Heart right ventricle (tissue), 16 donors: Measurements from ENCODE around the gene FBXL22. TPM values are rescaled to one million over a fixed set of nuclear protein-coding genes. Genes with fewer than 3 reads are reported as not detected.

Experiments used
- ATAC-seq, 8 donors: fragments of 200-7000 bp; cut with Tn5 transposase; one replicate each; pipeline ENCODE4 v1.9.1; 2020; ENCODE audit warnings: mild to moderate bottlenecking in 8 of 8, moderate library complexity in 8 of 8, moderate number of reproducible peaks in 1 of 8
- DNase-seq, 2 donors: peaks; one replicate each; pipeline ENCODE4 v3.0.0-alpha.2; 2020
- H3K27ac ChIP-seq, 10 donors: fragments of 200-600 bp; sonication (generic) in 2 of 10; one replicate each; pipeline versions ENCODE4 v1.5.0 to v1.8.0; 2020 to 2022; ENCODE audit warnings: mild to moderate bottlenecking in 3 of 10
- H3K27me3 ChIP-seq, 7 donors: fragments of 200-600 bp; one replicate each; pipeline ENCODE4 v1.8.0; 2021 to 2022; ENCODE audit warnings: mild to moderate bottlenecking in 2 of 7
- H3K36me3 ChIP-seq, 9 donors: fragments of 200-600 bp; sonication (generic) in 1 of 9; one replicate each; pipeline versions ENCODE4 v1.5.0 to v1.8.0; 2020 to 2022; ENCODE audit warnings: mild to moderate bottlenecking in 2 of 9
- H3K4me1 ChIP-seq, 9 donors: fragments of 200-600 bp; sonication (generic) in 1 of 9; one replicate each; pipeline versions ENCODE4 v1.5.0 to v1.8.0; 2020 to 2022; ENCODE audit warnings: mild to moderate bottlenecking in 4 of 9
- H3K4me3 ChIP-seq, 10 donors: fragments of 200-600 bp; sonication (generic) in 2 of 10; one replicate each; pipeline versions ENCODE4 v1.5.0 to v1.8.0; 2020 to 2022; ENCODE audit warnings: mild to moderate bottlenecking in 7 of 10, moderate library complexity in 2 of 10
- H3K9me3 ChIP-seq, 11 donors: fragments of 200-600 bp in 10 of 11; sonication (generic) in 2 of 11; one replicate each; pipeline versions ENCODE4 v1.5.0 to v1.8.0; 2013 to 2022; ENCODE audit warnings: mild to moderate bottlenecking in 2 of 11, control low read depth in 1 of 11, moderate library complexity in 1 of 11
- WGBS, 2 donors: extraction: QIAGEN DNeasy Blood & Tissue Kit; methylation state at CpG; one replicate each; pipeline ENCODE4 v1.1.7; 2013; ENCODE audit warnings: inconsistent platforms in 1 of 2; 5-methylcytosine and 5-hydroxymethylcytosine counted together
- intact Hi-C, 10 donors: fragments of 100-400 bp; cut with DNase I; formaldehyde crosslinking; loops; one replicate each; pipeline versions ENCODE4 v1.11.1 to v1.14.2; 2022
- polyA plus RNA-seq, 2 donors: library from polyadenylated mRNA; stranded (reverse); fragments of 200-250 nt; gene quantifications; one replicate each; pipeline ENCODE4 v1.2.3, GENCODE V29; 2013
- total RNA-seq, 10 donors: library from RNA; stranded (reverse); fragmentation: NEBNext Ultra II Directional in 3 of 10; extraction: Animal tissue kit (Norgen Biotek cat#: 25700) in 3 of 10; gene quantifications; one replicate each; pipeline versions ENCODE4 v1.2.1 to v1.2.4, GENCODE V29; 2021 to 2023
- TF ChIP-seq, protein P1 (sequence below), 9 donors: fragments of 200-600 bp; sonication (generic) in 2 of 9; IDR thresholded peaks; one replicate each; pipeline versions ENCODE4 v1.5.0 to v1.8.0; 2021 to 2022; ENCODE audit warnings: antibody characterized with exemption in 9 of 9, mild to moderate bottlenecking in 5 of 9, moderate library complexity in 1 of 9
- donor health status: Arrhythmogenic right ventricular cardiomyopathy.
- donor health status: ischemic (EF 13 %, LVEDD 7.1; RV severe dilation, severe dysfunction).
- donor health status: healthy with polysubstance abuse.
- donor health status: DM: no; HTN: yes; CAD: no.
- donor health status: DM: no; HTN: no; CAD: no.
- donor health status: ischemic (EF 25% LVEDD 6.9; RV normal size, moderate dysfunction).
- donor health status: ischemic (EF 25% LVEDD 5.7; RV mildly dilated, moderate dysfunction).
- donor health status: healthy.
- donor health status: DM: yes; HTN: yes; CAD: no.
- donor health status: Ischemic cardiomyopathy.
- donor health status: ischemic (EF 35%, LVEDD 5.7; RV mildly dilated, moderate dysfunction).
- donor health status: nonischemic (EF 11% LVEDD 7.7; RV severe dilation, severe dysfunction).
- donor health status: DM: yes; HTN: yes; CAD: no.
- donor health status: PGD.
- donor health status: ischemic (EF 29% LVEDD 5.4; RV normal size, mild dysfunction).
- donor health status: nonischemic (EF 23%, LVEDD 6.1; RV moderate dilation, normal function).

FBXL22 gene
- total and polyA plus RNA-seq, 12 donors = 2.5 to 38.3 (median 23.5) TPM

DNA sequence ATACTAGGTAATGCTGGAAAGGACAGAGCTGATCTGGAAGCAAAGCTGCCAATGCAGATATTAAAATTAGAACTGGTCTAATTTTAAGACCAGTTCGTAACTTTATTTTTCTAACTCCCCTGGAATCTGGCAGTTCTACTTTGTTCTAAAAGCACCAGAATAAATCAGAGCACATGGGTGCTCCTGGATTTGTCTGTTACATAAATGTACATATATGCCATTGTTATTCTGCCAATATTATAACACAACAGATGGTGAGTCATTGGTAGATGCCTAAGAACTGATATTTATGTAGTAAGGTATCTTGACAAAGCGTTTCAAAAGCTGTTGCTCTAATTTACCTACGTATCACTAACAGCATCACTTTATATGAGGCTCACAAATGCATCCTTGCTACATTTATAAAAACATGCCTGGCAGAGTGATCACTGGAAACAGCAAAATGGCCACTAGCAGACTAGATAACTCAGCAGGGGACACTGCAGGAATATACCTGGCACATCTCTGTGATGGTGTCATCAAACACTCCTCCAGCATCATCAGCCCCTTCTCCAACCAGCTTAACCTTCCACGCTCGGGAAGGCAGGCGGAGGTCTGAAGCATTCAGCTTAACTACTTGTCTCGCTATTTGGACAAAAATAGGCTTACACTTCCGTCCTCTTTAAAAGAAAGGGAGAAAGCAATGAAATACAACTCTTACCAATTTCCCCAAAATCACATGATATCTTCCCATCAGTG lies 26.2 kb downstream of the FBXL22 start:
- Histone ChIP-seq H3K9me3 (no peaks in the 10 kb centered on the region), H3K27me3 (no peaks in the 10 kb centered on the region), H3K4me1 (no peaks in the 10 kb centered on the region), H3K27ac (no peak overlapping the region), H3K4me3 (no peak overlapping the region), H3K36me3 (peaks cover 2 to 78% (median 67%) of the 10 kb centered on the region in 9 donors)
- DNase-seq (no peak), ATAC-seq (no peak)
- 97% methylated on average over 8 of the region's 8 CpGs for WGBS, 2 donors
- TF ChIP-seq, protein P1, sequence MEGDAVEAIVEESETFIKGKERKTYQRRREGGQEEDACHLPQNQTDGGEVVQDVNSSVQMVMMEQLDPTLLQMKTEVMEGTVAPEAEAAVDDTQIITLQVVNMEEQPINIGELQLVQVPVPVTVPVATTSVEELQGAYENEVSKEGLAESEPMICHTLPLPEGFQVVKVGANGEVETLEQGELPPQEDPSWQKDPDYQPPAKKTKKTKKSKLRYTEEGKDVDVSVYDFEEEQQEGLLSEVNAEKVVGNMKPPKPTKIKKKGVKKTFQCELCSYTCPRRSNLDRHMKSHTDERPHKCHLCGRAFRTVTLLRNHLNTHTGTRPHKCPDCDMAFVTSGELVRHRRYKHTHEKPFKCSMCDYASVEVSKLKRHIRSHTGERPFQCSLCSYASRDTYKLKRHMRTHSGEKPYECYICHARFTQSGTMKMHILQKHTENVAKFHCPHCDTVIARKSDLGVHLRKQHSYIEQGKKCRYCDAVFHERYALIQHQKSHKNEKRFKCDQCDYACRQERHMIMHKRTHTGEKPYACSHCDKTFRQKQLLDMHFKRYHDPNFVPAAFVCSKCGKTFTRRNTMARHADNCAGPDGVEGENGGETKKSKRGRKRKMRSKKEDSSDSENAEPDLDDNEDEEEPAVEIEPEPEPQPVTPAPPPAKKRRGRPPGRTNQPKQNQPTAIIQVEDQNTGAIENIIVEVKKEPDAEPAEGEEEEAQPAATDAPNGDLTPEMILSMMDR (IDR thresholded peaks at IDR 0.05) = no peak
- intact Hi-C loops = no loop called here

DNA sequence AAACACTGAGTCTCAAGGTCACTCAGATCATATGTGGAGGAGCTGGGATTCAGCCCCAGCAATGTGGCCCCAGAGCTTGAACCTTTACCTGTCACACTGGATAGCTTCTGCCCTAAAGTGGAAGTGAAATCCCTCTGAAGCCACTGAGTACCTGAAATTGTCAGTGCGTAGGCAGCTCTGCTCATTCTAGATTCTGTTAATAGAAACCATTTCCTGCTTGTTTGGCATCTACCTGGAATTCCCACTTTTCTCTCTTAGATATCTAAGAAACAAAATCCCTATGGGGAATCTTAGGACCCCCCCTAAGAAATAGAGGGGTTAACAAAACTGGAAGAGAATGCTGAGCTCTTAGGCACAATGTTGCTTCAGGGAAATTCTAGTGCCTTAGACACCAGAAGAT lies 29.8 kb downstream of the FBXL22 start:
- H3K27ac ChIP-seq = no peak overlapping the region
- intact Hi-C loops = no loop called here
- no peaks in the 10 kb centered on the region for H3K27me3 ChIP-seq
- TF ChIP-seq, protein P1 (IDR thresholded peaks at IDR 0.05) = no peak
- H3K4me1 ChIP-seq = no peaks in the 10 kb centered on the region
- ATAC-seq (no peak), DNase-seq (no peak)
- no peak overlapping the region for H3K4me3 ChIP-seq
- WGBS, 2 donors = 96 to 100% methylated on average over 1 of the region's 1 CpG
- H3K9me3 ChIP-seq = no peaks in the 10 kb centered on the region
- peaks cover 7 to 100% (median 88%) of the 10 kb centered on the region in 9 donors for H3K36me3 ChIP-seq

DNA sequence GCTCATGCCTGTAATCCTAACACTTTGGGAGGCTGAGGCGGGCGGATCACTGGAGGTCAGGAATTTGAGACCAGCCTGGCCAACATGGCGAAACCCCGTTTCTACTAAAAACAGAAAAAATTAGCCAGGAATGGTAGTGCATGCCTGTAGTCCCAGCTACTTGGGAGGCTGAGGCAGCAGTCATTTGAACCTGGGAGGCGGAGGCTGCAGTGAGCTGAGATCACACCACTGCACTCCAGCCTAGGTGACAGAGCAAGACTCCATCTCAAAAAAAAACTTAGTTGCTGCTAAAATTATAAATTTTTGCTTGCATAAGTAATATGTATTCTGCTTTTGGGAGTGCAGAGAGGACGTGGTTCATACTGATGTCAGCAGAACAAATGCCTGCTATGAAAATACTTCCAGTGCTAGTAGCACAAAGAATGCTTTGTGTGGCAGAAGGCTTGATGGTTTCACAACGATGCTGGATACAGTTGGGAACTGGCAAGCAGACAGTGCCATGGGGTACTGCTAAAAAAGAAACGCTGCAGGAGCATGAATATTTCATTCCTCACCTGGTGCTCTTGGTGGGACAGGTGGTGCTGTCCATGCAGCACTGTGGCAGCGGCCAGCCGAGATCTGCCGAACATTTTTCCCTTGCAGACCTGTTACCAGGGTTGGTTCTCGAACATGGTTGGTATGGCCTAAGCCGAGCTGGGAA lies 31.1 kb downstream of the FBXL22 start:
- ATAC-seq (no peak), DNase-seq (no peak)
- no peaks in the 10 kb centered on the region for H3K9me3 ChIP-seq
- H3K27ac ChIP-seq = no peak overlapping the region
- no peaks in the 10 kb centered on the region for H3K27me3 ChIP-seq
- intact Hi-C loops = no loop called here
- 90 to 92% methylated on average over 13 of the region's 13 CpGs for WGBS, 2 donors
- TF ChIP-seq, protein P1 (IDR thresholded peaks at IDR 0.05) = no peak
- no peaks in the 10 kb centered on the region for H3K4me1 ChIP-seq
- H3K4me3 ChIP-seq = no peak overlapping the region
- H3K36me3 ChIP-seq = peaks cover 7 to 100% (median 87%) of the 10 kb centered on the region in 9 donors

DNA sequence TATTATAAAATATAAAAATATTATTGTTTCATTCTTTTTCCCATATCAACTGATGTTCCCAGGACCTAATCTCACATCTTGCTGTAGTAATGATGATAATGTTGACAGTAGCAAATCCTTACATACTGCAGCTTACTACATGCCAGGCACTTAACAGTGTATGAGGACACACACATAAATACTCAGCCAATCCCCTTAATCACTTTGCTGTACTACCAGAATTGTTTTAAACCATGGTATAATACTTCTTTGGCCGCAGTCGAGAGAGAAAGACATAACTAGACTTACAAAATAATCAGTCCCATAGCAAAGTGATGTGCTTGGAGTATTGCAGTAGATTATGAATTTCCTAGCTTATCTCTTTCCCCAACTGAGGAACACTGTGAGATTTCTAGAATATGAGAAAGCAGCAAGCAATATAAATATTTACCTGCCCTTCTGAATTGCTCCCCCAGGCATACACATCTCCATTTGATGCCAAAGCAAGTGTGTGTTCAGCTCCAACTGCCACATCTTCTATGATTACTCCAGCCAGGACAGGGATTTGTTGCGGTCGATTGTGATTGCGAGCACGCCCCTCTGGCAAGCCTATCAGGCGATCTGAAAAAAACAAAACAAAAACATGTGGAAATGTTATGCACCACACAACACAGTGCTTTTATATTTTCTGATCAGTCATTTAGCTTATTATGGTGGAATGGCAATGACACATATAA lies 33.0 kb downstream of the FBXL22 start:
- intact Hi-C loops = loop anchor here in 1 of 10 donors (5.0 kb wide), 1 partner anchor 47 kb away; no protein-coding TSS in a partner anchor
- H3K9me3 ChIP-seq = no peaks in the 10 kb centered on the region
- WGBS, 2 donors = 91 to 94% methylated on average over 7 of the region's 7 CpGs
- DNase-seq (no peak), ATAC-seq (no peak)
- TF ChIP-seq, protein P1 (IDR thresholded peaks at IDR 0.05) = no peak
- peaks cover 7 to 100% (median 88%) of the 10 kb centered on the region in 9 donors for H3K36me3 ChIP-seq
- H3K27me3 ChIP-seq = no peaks in the 10 kb centered on the region
- H3K4me1 ChIP-seq = no peaks in the 10 kb centered on the region
- H3K4me3 ChIP-seq = no peak overlapping the region
- no peak overlapping the region for H3K27ac ChIP-seq
